ENCODE results near the gene LGALS7.

DNA sequence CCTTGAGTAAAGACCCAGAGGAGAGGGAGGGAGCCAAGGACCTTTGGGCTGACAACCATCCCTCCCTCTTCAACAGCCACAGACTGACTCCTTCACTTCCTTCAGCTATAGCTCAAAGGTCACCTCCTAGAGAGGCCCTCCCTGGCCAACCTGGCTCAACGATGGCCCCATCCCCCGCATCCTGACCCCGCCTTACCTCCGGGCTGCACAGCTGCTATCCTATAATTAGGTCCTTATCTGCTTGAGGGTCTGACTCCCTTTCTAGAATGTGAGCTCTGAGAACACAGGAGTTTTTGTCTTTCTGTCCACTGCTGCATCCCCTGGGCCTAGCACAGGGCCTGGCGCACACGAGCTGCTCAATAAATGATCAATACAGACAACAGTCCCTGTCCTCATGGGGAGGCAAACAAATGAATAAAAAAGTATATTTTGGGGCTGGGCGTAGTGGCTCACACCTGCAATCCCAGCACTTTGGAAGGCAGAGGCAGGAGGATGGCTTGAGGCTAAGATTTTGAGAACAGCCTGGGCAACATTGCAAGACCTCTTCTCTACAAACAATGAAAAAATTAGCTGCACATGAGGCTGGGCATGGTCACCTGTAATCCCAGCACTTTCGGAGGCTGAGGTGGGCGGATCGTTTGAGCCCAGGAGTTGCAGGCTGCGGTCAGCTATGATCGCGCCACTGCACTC, 46.1 kb upstream of the LGALS7 start:
- TF ChIP-seq, protein P1, sequence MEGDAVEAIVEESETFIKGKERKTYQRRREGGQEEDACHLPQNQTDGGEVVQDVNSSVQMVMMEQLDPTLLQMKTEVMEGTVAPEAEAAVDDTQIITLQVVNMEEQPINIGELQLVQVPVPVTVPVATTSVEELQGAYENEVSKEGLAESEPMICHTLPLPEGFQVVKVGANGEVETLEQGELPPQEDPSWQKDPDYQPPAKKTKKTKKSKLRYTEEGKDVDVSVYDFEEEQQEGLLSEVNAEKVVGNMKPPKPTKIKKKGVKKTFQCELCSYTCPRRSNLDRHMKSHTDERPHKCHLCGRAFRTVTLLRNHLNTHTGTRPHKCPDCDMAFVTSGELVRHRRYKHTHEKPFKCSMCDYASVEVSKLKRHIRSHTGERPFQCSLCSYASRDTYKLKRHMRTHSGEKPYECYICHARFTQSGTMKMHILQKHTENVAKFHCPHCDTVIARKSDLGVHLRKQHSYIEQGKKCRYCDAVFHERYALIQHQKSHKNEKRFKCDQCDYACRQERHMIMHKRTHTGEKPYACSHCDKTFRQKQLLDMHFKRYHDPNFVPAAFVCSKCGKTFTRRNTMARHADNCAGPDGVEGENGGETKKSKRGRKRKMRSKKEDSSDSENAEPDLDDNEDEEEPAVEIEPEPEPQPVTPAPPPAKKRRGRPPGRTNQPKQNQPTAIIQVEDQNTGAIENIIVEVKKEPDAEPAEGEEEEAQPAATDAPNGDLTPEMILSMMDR (IDR thresholded peaks at IDR 0.05; ENCODE audit: low read depth, low read length) = no peak
- no peak for TF ChIP-seq EZH2phosphoT487 (IDR thresholded peaks at IDR 0.05; ENCODE audit: low read depth)

Measured in OCI-LY3 (cell line).